NCI-H2107 treated with DMSO at 0.1 percent for 48 hours (cell line): ENCODE measurements around the gene MPPE1.
"Not testable (repeated sequence)": the region's sequence is repeated elsewhere in the genome, so short reads cannot be mapped to it uniquely, and the experiment has no call there.

Source experiments
- DNase-seq: peaks from one replicate; lab custom pipeline; 2025; ENCODE audit not compliant: unreplicated experiment; lab: John Stamatoyannopoulos, UW

Gene MPPE1

GRCh38 chr18:11927497-11927896, 19.4 kb upstream of the MPPE1 start:
- no peak for DNase-seq

DNA sequence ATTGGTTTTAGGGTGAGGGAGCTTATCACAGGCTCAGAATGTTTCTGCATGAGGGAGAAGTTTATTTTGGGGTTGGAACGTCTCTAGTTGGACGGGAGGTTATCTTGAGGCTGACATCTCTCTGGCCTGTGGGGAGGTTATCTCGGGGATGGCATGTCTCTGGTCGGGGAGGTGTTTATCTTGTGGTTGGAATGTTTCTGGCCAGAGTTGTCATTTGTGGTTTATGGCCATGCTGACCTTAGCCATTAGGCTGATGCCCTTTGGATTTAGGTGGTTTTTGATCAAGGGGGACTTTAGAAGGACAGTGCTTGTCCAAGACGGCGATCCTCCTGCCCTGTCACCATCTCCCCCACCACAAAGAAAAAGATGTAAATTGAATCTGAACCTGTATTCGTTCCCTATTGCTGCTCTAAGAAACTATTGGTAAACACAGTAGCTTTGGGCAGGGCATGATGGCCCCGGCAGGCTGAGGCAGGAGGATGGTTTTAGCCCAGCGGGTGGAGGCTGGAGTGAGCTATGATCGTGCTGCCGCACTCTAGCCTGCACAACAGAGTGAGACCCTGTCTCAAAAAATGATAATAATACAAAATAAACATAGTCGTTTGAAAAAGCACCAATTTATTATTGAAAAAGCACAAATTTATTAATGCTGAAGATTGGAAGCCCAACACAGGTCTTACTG, 17.8 kb upstream of the MPPE1 start:
- DNase-seq = no peak

DNA sequence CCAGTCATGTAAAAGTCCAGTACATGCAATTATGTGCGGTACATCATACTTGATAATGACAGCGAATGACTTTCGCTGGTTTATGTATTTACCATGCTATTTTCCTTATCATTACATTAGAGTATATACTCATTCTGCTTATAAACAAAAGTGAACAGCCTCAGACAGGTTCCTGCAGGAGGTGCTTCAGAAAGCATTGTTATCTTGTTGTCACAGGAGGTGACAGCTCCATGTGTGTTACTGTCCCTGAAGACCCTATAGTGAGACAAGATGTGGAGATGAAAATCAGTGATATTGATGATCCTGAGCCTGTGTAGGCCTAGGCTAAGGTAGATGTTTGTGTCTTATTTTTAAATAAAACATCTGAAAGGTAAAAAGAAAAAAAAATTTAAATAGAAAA, 15.3 kb upstream of the MPPE1 start:
- no peak for DNase-seq

DNA sequence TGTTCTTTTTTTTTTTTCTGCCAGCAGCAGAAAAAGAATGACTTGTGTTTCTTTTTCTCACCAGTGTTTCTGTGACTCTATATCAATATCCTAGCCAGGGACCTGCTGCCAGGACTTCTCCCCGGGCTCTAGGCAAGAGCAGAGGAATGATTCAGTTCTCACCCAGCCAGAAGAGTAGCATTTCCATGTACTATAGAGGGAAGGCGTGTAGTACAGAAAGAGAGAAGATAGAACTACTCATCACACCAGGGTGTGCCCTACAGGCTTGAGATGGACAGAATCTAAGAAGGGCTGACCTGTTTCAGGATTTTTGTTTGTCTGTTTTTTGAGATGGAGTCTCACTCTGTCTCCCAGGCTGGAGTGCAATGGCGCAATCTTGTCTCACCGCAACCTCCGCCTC, 11.4 kb upstream of the MPPE1 start:
- not testable (repeated sequence) for DNase-seq

DNA sequence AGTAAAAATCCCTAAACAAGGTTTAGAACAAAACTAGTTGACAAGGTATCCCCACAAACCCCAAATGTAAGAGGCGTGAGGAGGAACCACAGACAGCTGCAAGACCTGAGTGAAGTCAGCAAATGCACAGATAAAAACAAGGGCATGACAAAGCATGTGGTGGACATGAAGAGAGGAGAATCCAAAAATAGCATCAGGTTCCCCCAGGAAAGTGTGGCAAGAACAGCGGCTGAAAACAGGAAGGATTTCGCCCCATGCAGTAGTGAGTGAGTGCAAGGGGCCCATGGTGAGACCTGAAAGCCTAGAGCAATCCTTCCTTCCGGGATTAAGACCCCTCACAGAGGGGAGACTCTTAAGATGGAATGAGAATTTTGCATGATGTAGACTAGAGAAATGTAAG, 8.8 kb upstream of the MPPE1 start:
- not testable (repeated sequence) for DNase-seq

DNA sequence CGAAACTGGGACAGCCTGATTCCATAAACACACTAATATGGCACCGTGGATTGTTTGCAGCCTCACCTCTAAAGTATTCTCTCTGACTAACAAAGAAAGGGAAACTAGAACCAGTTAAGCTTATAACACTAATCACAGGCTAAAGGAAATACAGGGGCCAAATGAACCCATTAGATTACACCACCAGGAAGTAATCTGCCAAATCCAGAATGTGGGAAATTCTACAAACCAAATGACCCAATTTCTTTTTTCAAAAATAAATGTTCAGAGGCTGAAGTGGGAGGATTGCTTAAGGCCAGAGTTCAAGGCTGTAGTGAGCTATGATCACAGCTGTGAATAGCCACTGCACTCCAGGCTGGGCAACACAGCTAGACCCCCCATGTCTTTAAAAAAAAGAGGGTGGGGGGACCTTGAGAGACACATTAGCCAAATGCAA, 1.5 kb upstream of the MPPE1 start:
- peak; percentile 9 for DNase-seq

DNA sequence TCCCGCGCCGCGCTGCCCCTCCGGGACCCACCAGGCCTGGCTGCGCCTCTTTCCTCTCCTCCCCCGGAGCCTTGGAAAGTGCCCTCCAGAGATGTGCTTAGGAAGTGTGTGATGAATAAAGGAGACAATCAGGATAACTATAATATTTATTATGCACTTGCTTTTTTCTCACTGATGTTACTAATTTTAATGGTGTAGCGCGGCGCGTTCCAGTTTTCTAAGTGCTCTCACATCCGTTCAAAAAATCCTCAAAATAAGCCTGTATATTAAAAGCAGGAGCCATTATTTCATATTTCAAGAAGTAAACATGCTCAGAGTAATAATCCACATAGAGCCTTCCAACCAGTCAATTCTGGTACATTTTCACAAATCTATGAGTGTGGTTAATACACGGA, 941 bp upstream of the MPPE1 start:
- no peak for DNase-seq

DNA sequence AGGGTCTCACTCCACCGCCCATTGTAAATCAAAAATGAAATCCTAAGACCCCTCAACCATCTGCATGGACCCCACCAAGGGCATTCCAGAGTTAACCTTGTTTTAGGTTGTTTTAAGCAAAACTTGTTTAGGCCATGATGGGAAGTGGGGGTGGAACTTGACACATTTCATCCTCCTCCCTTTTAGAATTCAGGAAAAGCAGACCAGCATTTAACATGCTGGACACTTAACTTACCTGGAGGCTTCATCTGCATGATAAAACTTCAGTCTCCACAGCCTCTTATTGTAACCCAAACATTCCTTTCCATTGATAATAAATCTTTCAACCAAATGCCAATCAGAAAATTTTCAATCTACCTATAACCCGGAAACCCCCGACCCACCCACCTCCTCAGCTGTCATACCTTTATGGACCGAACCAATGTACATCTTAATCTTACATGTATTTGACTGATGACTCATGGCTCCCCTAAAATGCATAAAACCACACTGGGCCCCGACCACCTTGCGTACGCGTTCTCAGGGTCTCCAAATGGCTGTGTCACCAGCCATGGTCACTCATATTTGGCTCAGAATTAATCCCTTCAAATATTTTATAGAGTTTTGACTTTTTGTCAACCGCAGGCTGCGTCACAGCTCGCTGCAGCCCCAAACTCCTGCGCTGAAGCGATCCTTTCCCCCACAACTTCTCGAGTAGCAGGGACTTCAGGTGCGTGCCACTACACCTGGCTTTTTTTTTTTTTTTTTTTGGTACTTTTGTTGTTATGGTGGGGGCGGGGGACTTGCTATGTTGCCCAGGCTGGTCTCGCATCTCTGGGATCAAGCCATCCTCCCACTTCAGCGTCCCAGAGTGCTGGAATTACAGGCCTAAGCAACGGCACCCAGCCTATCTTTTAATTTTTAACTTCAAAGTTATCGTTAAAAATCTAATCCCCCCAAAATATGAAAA, 917 bp downstream of the MPPE1 start:
- no peak for DNase-seq

- no peak for DNase-seq
Observed at GRCh38 chr18:11906176-11906575, 1.9 kb downstream of the MPPE1 start.

DNA sequence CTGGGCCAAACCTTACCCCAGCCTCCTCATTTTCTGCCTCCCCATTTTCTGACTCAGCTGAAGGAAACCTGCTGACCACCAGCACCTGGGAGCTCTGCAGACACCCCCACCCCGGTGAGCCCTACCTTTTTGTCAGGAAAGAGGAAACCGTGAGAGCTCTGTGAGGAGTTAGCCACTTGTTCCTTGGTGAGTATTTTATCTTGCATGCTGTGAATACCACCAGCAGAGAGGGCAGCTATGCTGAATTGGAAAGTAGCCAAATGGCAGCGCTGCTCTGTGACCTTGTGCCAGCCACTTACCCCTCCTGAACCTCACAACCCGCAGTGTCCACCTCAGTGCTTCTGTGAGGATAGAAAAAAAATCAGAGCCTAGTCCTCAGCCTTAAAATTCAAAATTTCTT, 2.5 kb downstream of the MPPE1 start:
- DNase-seq = no peak

DNA sequence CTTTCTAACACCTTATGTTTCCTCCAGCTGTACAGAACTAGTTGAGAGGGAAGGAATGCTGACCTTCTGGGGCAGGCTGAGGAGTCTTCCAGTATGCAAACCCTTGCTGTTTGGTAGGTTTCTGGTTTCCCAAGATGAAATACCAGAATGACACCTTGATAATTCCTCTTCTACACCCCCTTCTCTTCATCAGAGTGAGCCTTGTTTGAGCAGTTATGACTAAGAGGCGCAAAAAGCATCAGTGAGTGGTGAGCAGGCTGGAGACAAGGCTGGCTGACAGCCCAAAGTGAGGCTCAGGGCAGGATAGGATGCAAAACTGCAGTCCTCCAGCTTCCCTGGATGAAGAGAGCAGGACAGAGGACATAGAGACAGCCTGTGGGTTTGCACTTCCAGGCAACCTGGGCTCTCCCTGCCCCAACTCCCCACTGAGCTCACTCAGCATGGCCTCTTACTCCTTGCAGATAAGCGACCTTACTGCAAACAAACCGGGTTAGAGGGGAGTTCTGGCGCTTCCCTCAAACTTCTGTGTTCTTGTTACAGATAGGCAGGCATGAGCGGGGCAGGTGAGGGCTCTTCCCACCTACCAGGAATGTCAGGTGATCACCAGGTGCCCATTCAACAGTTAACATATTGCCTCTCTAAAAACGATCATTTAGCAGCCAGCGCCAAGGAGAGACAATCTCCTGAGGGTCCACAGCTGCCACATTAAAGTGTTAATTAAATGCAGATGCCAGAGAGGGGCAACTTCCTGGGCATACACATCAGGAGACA, 5.4 kb downstream of the MPPE1 start:
- no peak for DNase-seq

DNA sequence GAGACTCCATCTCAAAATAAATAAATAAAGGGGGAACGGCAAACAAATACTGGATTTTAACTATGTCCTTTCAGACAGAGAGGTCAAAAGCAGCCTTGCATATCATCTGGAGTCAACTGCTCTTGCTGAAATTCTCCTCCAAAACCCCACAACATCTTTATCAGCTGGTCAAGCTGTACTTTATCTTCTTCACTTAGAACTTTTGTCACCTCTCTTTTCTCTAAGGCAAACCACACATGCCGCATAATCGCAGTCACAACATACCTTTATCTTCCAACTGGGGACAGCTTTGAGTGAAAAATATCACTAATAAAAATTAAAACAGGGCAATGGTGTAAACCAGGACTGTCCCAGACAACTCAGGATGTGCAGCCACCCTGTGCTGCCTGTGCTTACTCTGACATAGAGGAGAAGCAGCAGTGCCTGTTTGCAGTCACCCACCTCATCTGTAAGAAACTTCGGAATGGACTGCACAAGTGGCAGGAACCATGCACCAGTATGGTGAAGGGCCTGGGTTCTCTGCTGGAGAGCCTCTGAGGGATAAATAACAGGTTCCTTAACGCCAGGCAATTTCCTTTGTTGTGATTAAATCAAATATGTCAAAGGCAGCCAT, 6.2 kb downstream of the MPPE1 start:
- no peak for DNase-seq

DNA sequence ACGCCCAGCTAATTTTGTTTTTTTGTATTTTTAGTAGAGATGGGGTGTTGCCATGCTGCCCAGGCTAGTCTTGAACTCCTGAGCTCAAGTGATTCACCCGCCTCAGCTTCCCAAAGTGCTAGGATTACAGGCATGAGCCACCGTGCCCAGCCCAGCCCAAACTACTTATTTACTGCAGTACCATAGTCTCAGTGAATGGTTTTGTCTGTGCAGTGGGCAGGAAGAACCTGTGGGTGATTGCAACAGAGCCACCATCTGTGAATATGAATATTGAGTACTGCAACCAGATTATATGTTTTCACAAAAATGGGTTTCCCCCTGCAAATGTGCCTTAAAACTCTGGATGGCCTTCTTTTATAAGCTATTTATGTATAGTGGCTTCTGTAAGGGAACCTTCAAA, 9.1 kb downstream of the MPPE1 start:
- no peak for DNase-seq

DNA sequence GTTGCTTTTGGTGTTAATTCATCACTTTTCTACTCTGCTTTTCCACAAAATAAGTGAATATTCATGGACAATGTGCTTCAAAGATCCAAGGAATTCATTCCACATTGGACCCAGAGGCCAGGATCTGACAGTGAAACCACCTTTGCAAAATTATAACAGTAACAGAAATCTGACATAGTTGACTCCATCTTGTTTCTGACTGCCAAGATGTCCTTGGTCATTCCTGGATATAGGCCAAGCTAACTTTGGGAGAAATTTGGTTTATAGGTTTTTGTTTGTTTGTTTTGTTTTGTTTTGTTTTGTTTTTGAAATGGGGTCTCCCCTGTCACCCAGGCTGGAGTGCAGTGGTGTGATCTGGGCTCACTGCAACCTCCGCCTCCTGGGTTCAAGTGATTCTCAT, 10.3 kb downstream of the MPPE1 start:
- no peak for DNase-seq

DNA sequence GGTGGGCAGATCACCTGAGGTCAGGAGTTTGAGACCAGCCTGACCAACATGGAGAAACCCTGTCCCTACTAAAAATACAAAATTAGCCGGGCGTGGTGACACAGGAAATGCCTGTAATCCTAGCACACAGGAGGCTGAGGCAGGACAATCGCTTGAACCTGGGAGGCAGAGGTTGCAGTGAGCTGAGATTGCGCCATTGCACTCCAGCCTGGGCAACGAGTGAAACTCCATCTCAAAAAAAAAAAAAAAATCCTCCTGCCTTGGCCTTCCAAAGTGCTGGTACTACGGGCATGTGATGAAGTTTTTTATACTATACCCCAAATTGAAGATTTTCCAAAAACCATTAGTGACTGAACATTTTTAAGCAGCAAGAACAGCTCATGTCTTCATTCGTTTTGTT, 15.7 kb downstream of the MPPE1 start:
- DNase-seq = not testable (repeated sequence)

DNA sequence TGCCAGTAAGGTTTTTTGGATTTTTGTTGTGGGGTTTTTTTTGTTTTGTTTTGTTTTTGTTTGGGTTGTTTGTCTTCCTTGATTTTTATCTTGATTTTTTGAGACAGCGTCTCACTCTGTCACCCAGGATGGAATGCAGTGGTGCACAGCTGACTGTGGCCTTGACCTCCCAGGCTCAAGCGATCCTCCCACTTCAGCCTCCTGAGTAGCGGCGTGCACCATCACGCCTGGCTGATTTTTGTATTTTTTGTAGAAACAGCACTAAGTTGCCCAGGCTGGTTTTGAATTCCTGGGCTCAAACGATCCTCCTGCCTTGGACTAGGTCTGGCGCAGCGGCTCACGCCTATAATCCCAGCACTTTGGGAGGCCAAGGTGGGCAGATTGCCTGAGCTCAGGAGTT, 16.4 kb downstream of the MPPE1 start:
- DNase-seq = no peak

DNA sequence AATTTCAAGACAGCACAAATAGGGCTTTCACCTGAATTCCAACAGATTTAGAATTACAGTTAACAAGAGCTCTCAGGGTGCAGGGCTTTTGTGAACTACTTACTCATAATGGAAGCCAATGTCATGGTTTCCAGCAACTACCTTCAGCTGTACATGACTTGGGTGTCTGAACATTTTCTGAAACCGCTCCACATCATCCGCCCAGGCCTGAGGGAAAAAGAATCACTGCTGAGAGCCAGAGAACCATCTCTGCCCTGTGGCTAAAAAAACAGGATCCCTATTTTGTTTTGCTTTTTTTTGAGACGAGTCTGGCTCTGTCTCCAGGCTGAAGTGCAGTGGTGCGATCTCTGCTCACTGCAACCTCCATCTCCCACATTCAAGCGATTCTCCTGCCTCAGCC, 18.8 kb downstream of the MPPE1 start:
- DNase-seq = no peak

DNA sequence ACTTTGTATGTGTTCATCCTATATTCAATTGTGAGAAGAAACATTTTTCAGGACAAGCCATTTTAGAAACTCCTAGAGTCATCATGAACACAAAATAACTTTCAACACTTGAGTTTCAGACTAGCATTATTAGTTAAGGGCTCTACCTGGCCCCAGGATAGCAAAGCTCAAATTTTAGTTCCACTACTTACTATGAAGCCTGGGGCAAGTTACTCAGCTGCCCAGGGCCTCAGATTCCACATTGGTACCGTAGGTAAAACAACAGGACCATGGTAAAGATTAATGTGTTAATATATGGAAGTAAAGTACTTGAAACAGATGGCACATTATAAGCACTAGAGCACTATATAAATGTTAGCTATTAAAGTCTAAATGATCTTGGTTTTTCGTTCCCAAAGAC, 19.4 kb downstream of the MPPE1 start:
- DNase-seq = no peak

GRCh38 chr18:11887328-11888128, 20.6 kb downstream of the MPPE1 start:
- no peak for DNase-seq

GRCh38 chr18:11886577-11887110, 21.5 kb downstream of the MPPE1 start:
- DNase-seq = no peak
